Measurements from ENCODE around the gene CSGALNACT2. TPM values are rescaled to one million over a fixed set of nuclear protein-coding genes. Genes with fewer than 3 reads are reported as not detected.
A peak's percentile ranks its signal among the peaks of the same experiment; 100 is the strongest.

CSGALNACT2 gene
- total and polyA plus RNA-seq, 2 of the 13 experiments (the other 11 are each of a cell fraction or from before 2014, with no cell fraction given) = 3.3 to 7.1 TPM

DNA sequence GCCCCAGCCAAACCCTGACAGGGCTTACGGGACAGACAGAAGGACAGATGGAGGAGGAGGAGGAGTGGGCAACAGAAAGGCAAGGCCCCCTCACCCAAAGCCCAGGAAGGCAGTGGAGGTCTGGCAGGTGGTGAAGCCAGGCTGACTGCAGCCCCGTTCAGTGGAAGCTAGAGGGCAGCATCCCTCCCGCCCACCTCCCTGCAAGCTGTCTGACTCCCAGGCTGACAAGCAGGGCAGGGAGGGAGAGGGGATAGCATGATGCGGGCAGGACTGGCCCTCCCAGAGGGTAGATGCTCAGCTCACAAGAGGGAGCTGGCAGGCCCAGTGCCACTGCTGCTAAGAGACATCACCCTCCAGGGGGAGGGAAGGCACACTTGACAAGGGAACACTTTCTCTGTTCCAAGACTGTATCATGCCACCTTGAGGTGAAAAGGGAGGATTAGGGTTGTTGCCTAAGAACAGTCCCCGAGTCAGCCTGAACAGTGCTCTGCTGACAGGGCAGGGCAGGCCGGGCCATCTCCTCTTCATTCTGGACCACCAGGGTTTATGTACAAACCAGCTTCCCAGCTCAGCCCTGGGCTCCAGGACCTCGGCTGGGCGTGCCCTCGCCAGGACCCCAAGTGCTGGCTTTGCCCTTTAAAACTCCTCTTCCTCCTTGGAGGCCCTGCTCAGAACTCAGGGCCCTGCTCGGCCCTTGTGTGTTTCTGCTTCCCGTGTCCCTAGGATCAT, 66.9 kb downstream of the CSGALNACT2 start (continued):
- TF ChIP-seq, protein P1, sequence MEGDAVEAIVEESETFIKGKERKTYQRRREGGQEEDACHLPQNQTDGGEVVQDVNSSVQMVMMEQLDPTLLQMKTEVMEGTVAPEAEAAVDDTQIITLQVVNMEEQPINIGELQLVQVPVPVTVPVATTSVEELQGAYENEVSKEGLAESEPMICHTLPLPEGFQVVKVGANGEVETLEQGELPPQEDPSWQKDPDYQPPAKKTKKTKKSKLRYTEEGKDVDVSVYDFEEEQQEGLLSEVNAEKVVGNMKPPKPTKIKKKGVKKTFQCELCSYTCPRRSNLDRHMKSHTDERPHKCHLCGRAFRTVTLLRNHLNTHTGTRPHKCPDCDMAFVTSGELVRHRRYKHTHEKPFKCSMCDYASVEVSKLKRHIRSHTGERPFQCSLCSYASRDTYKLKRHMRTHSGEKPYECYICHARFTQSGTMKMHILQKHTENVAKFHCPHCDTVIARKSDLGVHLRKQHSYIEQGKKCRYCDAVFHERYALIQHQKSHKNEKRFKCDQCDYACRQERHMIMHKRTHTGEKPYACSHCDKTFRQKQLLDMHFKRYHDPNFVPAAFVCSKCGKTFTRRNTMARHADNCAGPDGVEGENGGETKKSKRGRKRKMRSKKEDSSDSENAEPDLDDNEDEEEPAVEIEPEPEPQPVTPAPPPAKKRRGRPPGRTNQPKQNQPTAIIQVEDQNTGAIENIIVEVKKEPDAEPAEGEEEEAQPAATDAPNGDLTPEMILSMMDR (CRISPR knock-in tag; IDR thresholded peaks at IDR 0.05) = peak; percentile 88
- TF ChIP-seq GPN1 (CRISPR knock-in tag; IDR thresholded peaks at IDR 0.05; ENCODE audit: borderline replicate concordance) = no peak
- TF ChIP-seq, protein P2, sequence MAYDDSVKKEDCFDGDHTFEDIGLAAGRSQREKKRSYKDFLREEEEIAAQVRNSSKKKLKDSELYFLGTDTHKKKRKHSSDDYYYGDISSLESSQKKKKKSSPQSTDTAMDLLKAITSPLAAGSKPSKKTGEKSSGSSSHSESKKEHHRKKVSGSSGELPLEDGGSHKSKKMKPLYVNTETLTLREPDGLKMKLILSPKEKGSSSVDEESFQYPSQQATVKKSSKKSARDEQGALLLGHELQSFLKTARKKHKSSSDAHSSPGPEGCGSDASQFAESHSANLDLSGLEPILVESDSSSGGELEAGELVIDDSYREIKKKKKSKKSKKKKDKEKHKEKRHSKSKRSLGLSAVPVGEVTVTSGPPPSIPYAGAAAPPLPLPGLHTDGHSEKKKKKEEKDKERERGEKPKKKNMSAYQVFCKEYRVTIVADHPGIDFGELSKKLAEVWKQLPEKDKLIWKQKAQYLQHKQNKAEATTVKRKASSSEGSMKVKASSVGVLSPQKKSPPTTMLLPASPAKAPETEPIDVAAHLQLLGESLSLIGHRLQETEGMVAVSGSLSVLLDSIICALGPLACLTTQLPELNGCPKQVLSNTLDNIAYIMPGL (CRISPR knock-in tag; IDR thresholded peaks at IDR 0.05; ENCODE audit: borderline replicate concordance in 1 of 2, low read depth in 1 of 2) = peak in 1 of 2 experiments; percentile 38; a peak in 1 of 4 replicates
- TF ChIP-seq HIVEP1 (CRISPR knock-in tag; IDR thresholded peaks at IDR 0.05) = 0 out of 2 replicates have a peak, but pooled peaks have one; percentile 24
- no peak for TF ChIP-seq TAF15 (IDR thresholded peaks at IDR 0.05; ENCODE audit: low read depth, low read length, poor library complexity, severe bottlenecking)
- TF ChIP-seq GABPB1 (CRISPR knock-in tag; IDR thresholded peaks at IDR 0.05) = 0 out of 2 replicates have a peak, but pooled peaks have one; percentile 14
- 0 out of 2 replicates have a peak, but pooled peaks have one; percentile 9 for TF ChIP-seq FOXO1 (CRISPR knock-in tag; IDR thresholded peaks at IDR 0.05)

All from HepG2 (cell line).